Testis (tissue), 2 donors: ENCODE measurements around the gene UBASH3B.
A peak's percentile ranks its signal among the peaks of the same experiment; 100 is the strongest.

ENCODE experiments used
- POLR2A ChIP-seq: fragments of 450-650 bp; IDR thresholded peaks from one replicate; pipeline ENCODE4 v1.6.1; 2017; ENCODE audit warnings: antibody characterized with exemption, mild to moderate bottlenecking, moderate library complexity
- TF ChIP-seq, protein P1 (sequence below), 3 experiments: fragments of 450-650 bp in 2 of 3; fragments of 200-600 bp in 1 of 3; sonication (generic) in 1 of 3; IDR thresholded peaks; one replicate each; pipeline ENCODE4 v1.5.1; 2016 to 2019; ENCODE audit warnings: antibody characterized with exemption in 3 of 3, mild to moderate bottlenecking in 2 of 3, moderate library complexity in 1 of 3

DNA sequence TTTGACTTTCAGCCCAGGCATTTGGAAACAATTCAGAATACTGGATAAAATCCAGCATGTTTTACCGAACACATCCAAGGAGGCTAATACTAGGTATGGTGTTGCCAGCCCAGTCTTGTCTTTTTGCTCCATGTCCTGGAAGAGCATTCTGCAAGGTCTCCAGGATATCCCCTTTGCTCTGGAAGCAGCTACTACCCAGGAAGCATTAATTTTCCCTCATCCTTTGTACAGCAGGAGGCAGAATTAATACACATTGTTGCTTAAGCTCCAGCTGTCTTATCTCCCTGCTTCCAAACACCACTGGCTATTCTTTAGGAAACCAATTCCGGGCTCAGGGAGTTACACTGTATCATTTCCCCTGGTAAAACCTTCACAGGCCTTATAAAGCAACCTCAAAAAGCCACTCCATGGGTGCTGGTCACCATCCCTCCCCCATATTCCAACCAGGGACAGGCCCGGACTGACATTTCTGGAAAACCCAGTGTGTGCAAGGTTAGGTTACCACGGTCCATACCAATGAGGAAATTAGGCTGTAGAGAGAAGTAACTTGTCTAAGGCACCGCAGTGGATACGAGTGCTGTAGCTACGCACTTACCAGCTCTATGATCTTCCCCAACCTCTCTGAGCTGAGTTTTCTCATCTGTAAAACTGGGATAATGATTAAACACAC is 1.5 kb upstream of the UBASH3B start:
- TF ChIP-seq, protein P1, sequence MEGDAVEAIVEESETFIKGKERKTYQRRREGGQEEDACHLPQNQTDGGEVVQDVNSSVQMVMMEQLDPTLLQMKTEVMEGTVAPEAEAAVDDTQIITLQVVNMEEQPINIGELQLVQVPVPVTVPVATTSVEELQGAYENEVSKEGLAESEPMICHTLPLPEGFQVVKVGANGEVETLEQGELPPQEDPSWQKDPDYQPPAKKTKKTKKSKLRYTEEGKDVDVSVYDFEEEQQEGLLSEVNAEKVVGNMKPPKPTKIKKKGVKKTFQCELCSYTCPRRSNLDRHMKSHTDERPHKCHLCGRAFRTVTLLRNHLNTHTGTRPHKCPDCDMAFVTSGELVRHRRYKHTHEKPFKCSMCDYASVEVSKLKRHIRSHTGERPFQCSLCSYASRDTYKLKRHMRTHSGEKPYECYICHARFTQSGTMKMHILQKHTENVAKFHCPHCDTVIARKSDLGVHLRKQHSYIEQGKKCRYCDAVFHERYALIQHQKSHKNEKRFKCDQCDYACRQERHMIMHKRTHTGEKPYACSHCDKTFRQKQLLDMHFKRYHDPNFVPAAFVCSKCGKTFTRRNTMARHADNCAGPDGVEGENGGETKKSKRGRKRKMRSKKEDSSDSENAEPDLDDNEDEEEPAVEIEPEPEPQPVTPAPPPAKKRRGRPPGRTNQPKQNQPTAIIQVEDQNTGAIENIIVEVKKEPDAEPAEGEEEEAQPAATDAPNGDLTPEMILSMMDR (IDR thresholded peaks at IDR 0.05), result peak in 1 of 3 experiments; percentile 24
- TF ChIP-seq POLR2A, result no peak
